Neuronal stem cell (in vitro differentiated cells): Measurements from ENCODE around the gene MRPL36.
A peak's percentile ranks its signal among the peaks of the same experiment; 100 is the strongest.

ENCODE experiments used
- DNase-seq: peaks from one replicate; pipeline ENCODE4 v3.0.0-alpha.2; 2013; ENCODE audit warnings: low spot score
- H2AFZ ChIP-seq: one replicate; pipeline ENCODE4 v1.6.1; 2013; ENCODE audit warnings: mild to moderate bottlenecking, low read length, inconsistent platforms
- H2AK5ac ChIP-seq: 2 replicates; pipeline ENCODE4 v1.6.1; 2013; ENCODE audit warnings: low read depth, mild to moderate bottlenecking, inconsistent platforms, low read length, moderate library complexity, mixed read lengths
- H2BK120ac ChIP-seq: 2 replicates; pipeline ENCODE4 v1.6.1; 2013; ENCODE audit warnings: low read depth, mild to moderate bottlenecking, inconsistent platforms, low read length, moderate library complexity, mixed read lengths
- H2BK12ac ChIP-seq: one replicate; pipeline ENCODE4 v1.6.1; 2013; ENCODE audit warnings: low read length, inconsistent platforms
- H2BK15ac ChIP-seq: 2 replicates; pipeline ENCODE4 v1.6.1; 2013; ENCODE audit warnings: mild to moderate bottlenecking, low read length, inconsistent platforms, mixed read lengths
- H2BK5ac ChIP-seq: one replicate; pipeline ENCODE4 v1.6.1; 2013; ENCODE audit warnings: inconsistent platforms, mild to moderate bottlenecking, low read length, moderate library complexity
- H3K14ac ChIP-seq: one replicate; pipeline ENCODE4 v1.6.1; 2013; ENCODE audit warnings: low read length, inconsistent platforms
- H3K18ac ChIP-seq: 2 replicates; pipeline ENCODE4 v1.6.1; 2013; ENCODE audit warnings: low read length, inconsistent platforms
- H3K23ac ChIP-seq: 2 replicates; pipeline ENCODE4 v1.6.1; 2013; ENCODE audit warnings: low read depth, mild to moderate bottlenecking, mixed read lengths, low read length, inconsistent platforms; ENCODE audit not compliant: poor library complexity
- H3K27ac ChIP-seq: replicated peaks from 3 replicates; pipeline ENCODE4 v1.5.1; 2013; ENCODE audit warnings: low read length, inconsistent platforms
- H3K27me3 ChIP-seq, 3 experiments: 2 replicates each; pipeline ENCODE4 v1.6.1; 2013; ENCODE audit warnings: low read length in 3 of 3, mild to moderate bottlenecking in 2 of 3, inconsistent platforms in 1 of 3, low read depth in 1 of 3, mixed read lengths in 1 of 3, moderate library complexity in 1 of 3; ENCODE audit not compliant: control insufficient read depth in 3 of 3, insufficient read depth in 3 of 3
- H3K36me3 ChIP-seq, 2 donors: replicated peaks in 1 of 2; 2 replicates each; pipeline ENCODE4 v1.6.1; 2013; ENCODE audit warnings: low read length in 2 of 2; ENCODE audit not compliant: control insufficient read depth in 2 of 2, insufficient read depth in 2 of 2
- H3K4ac ChIP-seq: 2 replicates; pipeline ENCODE4 v1.6.1; 2013; ENCODE audit warnings: inconsistent platforms, mild to moderate bottlenecking, low read length, moderate library complexity
- H3K4me1 ChIP-seq, 2 donors: 1 replicate in 1 of 2; 2 replicates in 1 of 2; pipeline ENCODE4 v1.6.1; 2013; ENCODE audit warnings: low read length in 2 of 2, low read depth in 1 of 2; ENCODE audit not compliant: control insufficient read depth in 2 of 2, insufficient read depth in 1 of 2
- H3K4me2 ChIP-seq: one replicate; pipeline ENCODE4 v1.6.1; 2013; ENCODE audit warnings: mild to moderate bottlenecking, low read length, inconsistent platforms; ENCODE audit not compliant: insufficient read depth, poor library complexity, severe bottlenecking
- H3K4me3 ChIP-seq, 2 donors: 2 replicates each; pipeline ENCODE4 v1.5.1; 2013; ENCODE audit warnings: low read length in 2 of 2, mild to moderate bottlenecking in 2 of 2, inconsistent platforms in 1 of 2, moderate library complexity in 1 of 2
- H3K79me1 ChIP-seq: one replicate; pipeline ENCODE4 v1.6.1; 2013; ENCODE audit warnings: low read depth, mild to moderate bottlenecking, inconsistent platforms, low read length, moderate library complexity
- H3K9ac ChIP-seq: one replicate; pipeline ENCODE4 v1.6.1; 2013; ENCODE audit warnings: mild to moderate bottlenecking, low read depth, low read length, inconsistent platforms; ENCODE audit not compliant: poor library complexity
- H3K9me3 ChIP-seq, 2 donors: replicated peaks in 1 of 2; 2 replicates each; pipeline versions ENCODE3 to v1.6.1; 2013; ENCODE audit warnings: low read length in 2 of 2, mild to moderate bottlenecking in 2 of 2, inconsistent platforms in 1 of 2, low read depth in 1 of 2, mixed read lengths in 1 of 2, moderate library complexity in 1 of 2; ENCODE audit not compliant: control insufficient read depth in 2 of 2, insufficient read depth in 1 of 2
- H4K8ac ChIP-seq: one replicate; pipeline ENCODE4 v1.6.1; 2013; ENCODE audit warnings: low read depth, mild to moderate bottlenecking, inconsistent platforms, low read length, moderate library complexity
- H4K91ac ChIP-seq: one replicate; pipeline ENCODE4 v1.6.1; 2013; ENCODE audit warnings: low read length, low read depth, mild to moderate bottlenecking, inconsistent platforms; ENCODE audit not compliant: poor library complexity
- WGBS, 2 donors: extraction: QIAGEN DNeasy Blood & Tissue Kit; methylation state at CpG; one replicate each; pipeline ENCODE4 v1.1.7; 2013; ENCODE audit warnings: missing lambda C conversion rate in 2 of 2, mixed read lengths in 1 of 2; ENCODE audit not compliant: insufficient read length in 2 of 2, insufficient replicate concordance in 1 of 2; ENCODE audit errors: extremely low coverage in 2 of 2; 5-methylcytosine and 5-hydroxymethylcytosine counted together

MRPL36 gene

DNA sequence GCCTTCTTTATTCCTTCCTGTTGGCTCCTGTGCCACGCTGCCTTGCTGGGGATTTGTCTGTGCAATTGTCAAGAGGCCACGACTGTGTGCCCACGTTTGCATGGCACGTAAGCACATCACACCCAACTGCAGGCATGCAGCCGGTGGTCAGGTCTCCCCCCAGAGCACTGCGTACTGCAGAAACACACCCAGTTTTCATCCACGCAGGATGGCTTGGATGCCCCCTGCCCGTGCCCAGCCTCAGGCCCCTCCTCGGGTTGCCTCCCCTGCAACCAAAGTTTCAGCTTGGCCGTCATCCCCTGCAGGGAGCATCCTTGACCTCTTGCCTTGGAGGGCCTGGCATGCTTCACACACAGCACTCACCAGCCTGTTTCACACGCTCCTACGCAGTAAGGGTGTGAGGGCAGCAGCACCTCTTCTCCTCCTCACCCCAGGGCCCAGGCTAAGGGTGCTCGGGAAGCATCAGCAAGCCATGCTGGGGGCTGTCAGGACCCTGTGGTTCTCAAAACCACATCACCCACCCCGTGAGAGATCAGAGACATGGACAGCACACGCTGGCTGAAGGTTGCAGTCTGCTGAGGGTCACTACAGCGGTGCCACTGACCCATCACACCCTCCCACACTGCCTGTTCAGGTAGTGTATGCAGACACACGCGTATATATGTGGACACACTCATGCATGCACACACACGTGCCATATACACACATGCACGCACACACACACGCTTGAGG, 3.1 kb downstream of the MRPL36 start:
- WGBS, 2 donors: no CpG with 5 or more reads among the region's 21 CpGs
- peak overlapping the region; percentile 37 for H3K18ac ChIP-seq

DNA sequence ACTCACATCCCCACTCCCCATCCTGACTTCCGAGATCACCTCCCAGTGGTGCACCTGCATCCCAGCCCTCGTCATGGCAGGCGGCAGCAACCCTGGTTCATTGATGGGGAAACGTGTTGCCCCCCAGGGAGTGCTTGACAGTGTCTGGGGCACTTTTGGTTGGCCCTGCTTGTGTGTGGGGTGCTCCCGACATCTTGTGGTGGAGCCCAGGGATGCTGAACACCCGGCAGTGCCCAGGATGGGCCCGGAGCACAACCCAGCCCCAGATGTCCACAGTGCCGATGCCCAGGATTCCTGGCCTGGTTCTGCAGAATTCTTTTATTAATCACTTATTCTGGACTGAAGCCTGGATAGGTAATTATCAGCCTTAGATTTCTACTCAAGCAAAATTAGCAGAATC, 3.7 kb downstream of the MRPL36 start:
- Histone ChIP-seq H3K18ac (no peak overlapping the region), H3K14ac (no peak overlapping the region), H3K36me3 (peaks cover 16 to 32% of the 10 kb centered on the region in 2 donors), H2BK5ac (no peak overlapping the region), H3K23ac (no peak overlapping the region), H3K27me3 (no peaks in the 10 kb centered on the region), H3K4me1 (peaks cover 3 to 5% of the 10 kb centered on the region in 2 donors), H2BK120ac (no peak overlapping the region), H4K91ac (peak overlapping the region; percentile 11), H3K79me1 (peaks cover 9% of the 10 kb centered on the region), H3K9me3 (no peaks in the 10 kb centered on the region), H4K8ac (no peak overlapping the region), H2BK15ac (no peak overlapping the region), H2AK5ac (no peak overlapping the region), H3K9ac (no peak overlapping the region), H2BK12ac (no peak overlapping the region), H3K27ac (no peak overlapping the region), H2AFZ (no peak overlapping the region), H3K4ac (no peak overlapping the region), H3K4me2 (no peak overlapping the region), H3K4me3 (no peak overlapping the region)
- no CpG with 5 or more reads among the region's 8 CpGs for WGBS, 2 donors
- no peak for DNase-seq

More for the DNA sequence above, 3.1 kb downstream of the MRPL36 start:
- H3K9me3 ChIP-seq: no peaks in the 10 kb centered on the region
- peaks cover 16 to 32% of the 10 kb centered on the region in 2 donors for H3K36me3 ChIP-seq
- DNase-seq: no peak
- no peak overlapping the region for H2BK5ac ChIP-seq
- H4K91ac ChIP-seq: no peak overlapping the region
- no peak overlapping the region for H3K4me3 ChIP-seq
- H3K27ac ChIP-seq: no peak overlapping the region
- no peak overlapping the region for H2BK15ac ChIP-seq
- H3K4me2 ChIP-seq: no peak overlapping the region
- peak overlapping the region; percentile 15 for H3K9ac ChIP-seq
- H2BK12ac ChIP-seq: no peak overlapping the region
- H3K79me1 ChIP-seq: peaks cover 11% of the 10 kb centered on the region
- no peaks in the 10 kb centered on the region for H3K27me3 ChIP-seq
- no peak overlapping the region for H3K14ac ChIP-seq
- peak overlapping the region; percentile 34 for H3K23ac ChIP-seq
- H2AFZ ChIP-seq: no peak overlapping the region
- H3K4ac ChIP-seq: no peak overlapping the region
- peaks cover 3 to 5% of the 10 kb centered on the region in 2 donors for H3K4me1 ChIP-seq
- H2BK120ac ChIP-seq: no peak overlapping the region
- no peak overlapping the region for H4K8ac ChIP-seq
- H2AK5ac ChIP-seq: no peak overlapping the region

DNA sequence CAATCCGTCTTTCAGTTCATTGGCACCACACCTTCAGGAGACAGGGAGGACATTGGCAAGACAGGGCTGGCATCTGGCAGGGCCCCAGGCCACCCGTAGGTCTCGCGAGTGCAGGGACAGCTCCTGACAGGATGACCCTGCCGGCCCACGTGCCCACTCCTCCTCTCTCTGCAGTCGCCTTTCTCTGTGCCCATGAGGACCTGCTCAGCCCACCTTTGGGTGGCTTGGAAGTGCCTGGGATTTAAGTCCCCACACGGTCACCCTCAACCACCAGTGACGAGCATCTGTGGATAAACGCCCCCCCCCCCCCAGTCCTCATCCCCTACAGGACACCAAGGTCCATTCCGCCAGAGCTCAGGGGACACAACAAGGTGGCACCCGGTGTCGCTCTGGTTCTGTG, 4.1 kb downstream of the MRPL36 start:
- no peak overlapping the region for H3K4me3 ChIP-seq
- WGBS, 2 donors: no CpG with 5 or more reads among the region's 13 CpGs
- H3K18ac ChIP-seq: no peak overlapping the region

DNA sequence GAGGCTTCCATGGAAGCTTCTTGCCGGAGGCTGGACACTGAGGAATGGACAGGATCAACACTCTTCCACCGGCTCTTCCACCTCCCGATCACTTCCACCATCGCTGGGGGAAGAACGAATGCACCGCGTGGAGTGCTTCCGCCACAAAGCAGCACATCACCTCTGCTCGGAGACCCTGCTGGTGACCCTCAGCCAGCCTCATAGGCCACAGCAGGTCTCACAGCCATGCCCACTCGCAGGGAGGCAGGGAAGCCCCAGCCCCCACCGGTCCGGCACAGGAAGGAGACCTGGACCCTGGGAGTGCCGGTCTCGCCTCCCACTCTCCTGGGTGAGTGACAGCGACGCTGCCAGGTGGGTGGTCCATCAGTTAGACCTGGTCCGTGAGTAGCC, 4.7 kb downstream of the MRPL36 start:
- no peak overlapping the region for H3K27ac ChIP-seq

More for the DNA sequence above, 4.1 kb downstream of the MRPL36 start:
- Histone ChIP-seq H3K27ac (no peak overlapping the region), H3K36me3 (peaks cover 16 to 32% of the 10 kb centered on the region in 2 donors), H3K79me1 (peaks cover 9% of the 10 kb centered on the region), H4K8ac (no peak overlapping the region), H3K23ac (no peak overlapping the region), H3K9me3 (no peaks in the 10 kb centered on the region), H2BK120ac (no peak overlapping the region), H3K9ac (no peak overlapping the region), H2BK15ac (no peak overlapping the region), H4K91ac (peak overlapping the region; percentile 11), H3K14ac (no peak overlapping the region), H2BK5ac (no peak overlapping the region), H2AK5ac (no peak overlapping the region), H3K27me3 (no peaks in the 10 kb centered on the region), H3K4me1 (peaks cover 4 to 5% of the 10 kb centered on the region in 2 donors), H3K4me2 (no peak overlapping the region), H3K4ac (no peak overlapping the region), H2AFZ (no peak overlapping the region), H2BK12ac (no peak overlapping the region)
- DNase-seq: no peak

More for the DNA sequence above, 4.7 kb downstream of the MRPL36 start:
- H3K9me3 ChIP-seq: no peaks in the 10 kb centered on the region
- H4K91ac ChIP-seq: no peak overlapping the region
- DNase-seq: no peak
- no peak overlapping the region for H3K9ac ChIP-seq
- H2BK12ac ChIP-seq: no peak overlapping the region
- H3K27me3 ChIP-seq: no peaks in the 10 kb centered on the region
- H3K4me1 ChIP-seq: peaks cover 7 to 9% of the 10 kb centered on the region in 2 donors
- no peak overlapping the region for H2BK5ac ChIP-seq
- no peak overlapping the region for H2BK120ac ChIP-seq
- H3K4me2 ChIP-seq: no peak overlapping the region
- no peak overlapping the region for H4K8ac ChIP-seq
- H2AK5ac ChIP-seq: no peak overlapping the region
- H2BK15ac ChIP-seq: no peak overlapping the region
- WGBS, 2 donors: no CpG with 5 or more reads among the region's 17 CpGs
- peaks cover 16 to 32% of the 10 kb centered on the region in 2 donors for H3K36me3 ChIP-seq
- H3K14ac ChIP-seq: no peak overlapping the region
- no peak overlapping the region for H3K4ac ChIP-seq
- H3K18ac ChIP-seq: no peak overlapping the region
- H2AFZ ChIP-seq: no peak overlapping the region
- H3K4me3 ChIP-seq: no peak overlapping the region
- peak overlapping the region; percentile 74 for H3K23ac ChIP-seq
- H3K79me1 ChIP-seq: peaks cover 7% of the 10 kb centered on the region
